GM19238 (cell line): ENCODE measurements around the gene AKAP1.
"Not testable (repeated sequence)": the region's sequence is repeated elsewhere in the genome, so short reads cannot be mapped to it uniquely, and the experiment has no call there.

Source experiments
- DNase-seq: peaks from one replicate; pipeline ENCODE4 v3.0.0; 2011; ENCODE audit warnings: low spot score; ENCODE audit not compliant: insufficient read length

The AKAP1 gene

GRCh38 chr17:57073626-57074025, 11.4 kb upstream of the AKAP1 start:
- DNase-seq = no peak

DNA sequence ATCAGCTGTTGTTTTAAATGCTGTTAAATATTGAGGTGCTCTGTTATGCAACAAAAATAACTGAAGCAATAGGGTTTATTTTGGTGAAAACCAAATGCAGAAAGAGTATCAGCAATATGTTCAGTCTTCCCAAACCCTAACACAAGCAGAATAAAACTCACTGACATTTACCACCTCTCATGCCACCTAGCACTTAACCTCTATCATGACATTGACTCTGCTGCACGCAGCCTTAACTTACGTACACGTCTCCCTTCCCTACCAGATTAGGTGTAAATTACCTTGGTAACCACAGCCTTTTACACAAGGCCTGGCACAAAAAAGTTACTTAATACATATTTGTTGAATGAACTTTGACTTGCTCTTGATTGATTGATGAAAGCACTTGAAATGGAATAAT, 9.9 kb upstream of the AKAP1 start:
- DNase-seq = no peak

GRCh38 chr17:57075785-57076184, 9.3 kb upstream of the AKAP1 start:
- DNase-seq = no peak

- no peak for DNase-seq
Measured at GRCh38 chr17:57077000-57077399, 8.0 kb upstream of the AKAP1 start.

DNA sequence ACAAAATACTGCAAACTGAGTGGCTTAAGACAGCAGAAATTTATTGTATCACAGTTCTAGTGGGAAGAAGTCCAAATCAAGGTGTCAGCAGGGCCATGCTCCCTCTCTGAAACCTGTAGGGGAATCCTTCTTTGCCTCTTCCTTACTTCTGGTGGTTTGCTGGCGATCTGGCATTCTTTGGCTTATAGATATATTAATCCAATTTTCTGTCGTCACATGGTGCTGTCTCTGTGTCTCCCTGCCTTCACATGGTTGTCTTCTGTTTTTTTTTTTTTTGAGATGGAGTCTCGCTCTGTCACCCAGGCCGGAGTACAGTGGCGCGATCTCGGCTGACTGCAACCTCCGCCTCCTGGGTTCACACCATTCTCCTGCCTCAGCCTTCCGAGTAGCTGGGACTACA, 6.8 kb upstream of the AKAP1 start:
- no peak for DNase-seq

- no peak for DNase-seq
Measured at GRCh38 chr17:57080718-57081117, 4.3 kb upstream of the AKAP1 start.

DNA sequence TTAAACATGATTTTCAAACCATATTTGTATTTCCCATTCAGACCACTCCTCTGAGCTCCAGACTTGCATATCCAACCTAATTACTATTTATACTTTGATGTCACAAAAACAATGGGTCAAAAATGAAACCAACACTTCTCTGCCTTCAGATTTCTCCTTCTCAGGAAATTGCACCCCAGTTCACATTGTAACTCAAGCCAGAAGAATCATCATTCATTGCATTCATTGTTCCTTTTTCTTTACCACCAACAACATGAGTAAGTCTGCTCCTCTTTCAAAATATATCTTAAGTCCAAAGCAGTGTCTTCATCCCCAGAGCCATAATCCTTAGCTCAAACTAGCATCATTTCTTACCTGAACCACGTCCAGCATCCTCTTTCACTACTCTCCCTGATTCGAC, 2.6 kb upstream of the AKAP1 start:
- no peak for DNase-seq

GRCh38 chr17:57084361-57084801, 665 bp upstream of the AKAP1 start:
- peak; percentile 26 for DNase-seq

DNA sequence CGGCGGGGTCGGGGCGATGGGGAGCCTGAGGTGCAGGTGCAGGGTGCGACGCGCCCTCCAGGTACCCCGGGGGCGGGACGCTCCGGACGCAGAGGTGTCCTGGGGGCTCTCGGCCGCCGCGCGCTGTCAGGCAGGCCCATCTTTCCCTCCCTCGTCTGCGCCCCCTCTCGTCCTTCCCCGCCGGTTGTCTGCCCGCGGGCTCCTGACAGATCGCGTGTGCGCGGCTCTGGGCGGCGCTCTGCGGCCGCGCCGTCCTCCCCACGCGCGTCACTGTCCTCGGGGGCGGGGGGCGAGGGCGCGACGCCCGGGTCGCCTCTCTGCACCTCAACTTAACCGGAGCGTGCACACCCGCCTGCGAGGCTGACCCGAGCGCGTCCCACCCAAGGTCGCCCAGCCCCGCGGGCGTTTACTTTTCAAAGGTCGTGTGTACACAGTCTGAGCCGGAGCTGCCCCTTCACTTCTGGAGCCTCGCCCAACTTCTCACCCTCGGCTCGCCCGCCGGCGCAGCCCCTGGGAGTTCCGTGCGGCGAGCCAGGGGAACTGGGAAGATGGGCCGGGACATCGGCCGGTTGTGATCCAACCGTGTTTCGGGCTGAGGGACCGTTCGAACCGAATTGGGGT, 512 bp downstream of the AKAP1 start:
- DNase-seq = peak; percentile 52

- no peak for DNase-seq
Measured at GRCh38 chr17:57086069-57086930, 1.3 kb downstream of the AKAP1 start.

- no peak for DNase-seq
Measured at GRCh38 chr17:57088298-57088697, 3.3 kb downstream of the AKAP1 start.

DNA sequence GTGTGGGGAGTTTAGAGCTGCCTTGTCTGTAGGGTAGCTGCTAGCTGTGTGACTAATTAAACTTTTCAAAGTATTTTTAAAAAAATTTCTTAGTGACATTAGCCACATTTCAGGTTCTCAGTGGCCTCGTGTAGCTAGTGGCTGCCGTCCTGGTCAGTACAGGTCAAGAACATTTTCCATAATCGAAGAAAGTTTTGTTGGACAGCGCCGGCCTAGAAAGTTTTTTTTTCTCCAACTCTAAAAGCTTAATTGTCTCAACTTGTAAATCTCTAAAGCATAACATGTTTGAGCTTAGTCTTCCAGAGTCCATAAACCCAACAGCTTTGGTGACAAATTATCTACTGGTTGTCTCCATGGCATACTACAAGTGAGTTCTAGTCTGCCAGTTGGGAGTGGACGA, 4.3 kb downstream of the AKAP1 start:
- DNase-seq = no peak

GRCh38 chr17:57090560-57091185, 5.6 kb downstream of the AKAP1 start:
- DNase-seq = no peak

GRCh38 chr17:57091186-57091618, 6.2 kb downstream of the AKAP1 start:
- DNase-seq = no peak

GRCh38 chr17:57092171-57092570, 7.1 kb downstream of the AKAP1 start:
- no peak for DNase-seq

GRCh38 chr17:57092779-57093178, 7.7 kb downstream of the AKAP1 start:
- DNase-seq = no peak

DNA sequence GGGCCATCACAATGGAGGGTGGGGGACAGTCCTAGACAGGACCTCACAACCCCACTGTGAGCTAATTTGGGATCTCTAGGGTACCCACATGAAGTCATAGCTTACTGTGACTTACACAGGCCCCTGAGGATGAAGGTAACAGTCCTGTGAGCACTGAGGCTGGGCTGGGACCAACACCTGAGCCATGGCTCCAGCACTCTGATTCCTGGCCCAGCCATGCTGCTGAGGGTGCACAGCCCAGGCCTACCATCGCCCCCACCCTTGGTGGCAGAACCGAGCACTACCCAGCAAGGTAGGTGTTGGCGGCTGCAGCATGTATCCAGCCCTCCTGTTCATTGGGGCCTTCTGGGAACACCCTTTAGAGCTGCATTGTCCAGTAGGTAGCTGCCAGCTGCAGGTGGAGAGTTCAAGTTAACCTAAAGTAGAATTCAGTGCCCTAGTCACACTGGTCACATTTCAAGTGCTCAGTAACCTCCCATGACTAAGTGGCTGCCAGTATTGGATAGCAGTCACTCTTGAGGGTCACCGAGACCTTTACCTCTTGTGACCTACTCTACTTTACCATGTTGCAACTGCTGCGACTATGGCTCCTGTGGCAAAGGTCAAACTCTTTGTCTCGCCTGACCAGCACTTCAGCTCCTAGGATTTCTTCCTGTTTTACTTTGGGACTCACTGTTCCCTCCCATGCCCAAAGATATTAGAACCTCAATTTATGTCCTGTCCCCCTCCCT, 11.6 kb downstream of the AKAP1 start:
- DNase-seq = no peak

GRCh38 chr17:57097832-57098421, 12.9 kb downstream of the AKAP1 start:
- DNase-seq = no peak

- DNase-seq = peak; percentile 45
Measured at GRCh38 chr17:57099165-57099564, 14.1 kb downstream of the AKAP1 start.

DNA sequence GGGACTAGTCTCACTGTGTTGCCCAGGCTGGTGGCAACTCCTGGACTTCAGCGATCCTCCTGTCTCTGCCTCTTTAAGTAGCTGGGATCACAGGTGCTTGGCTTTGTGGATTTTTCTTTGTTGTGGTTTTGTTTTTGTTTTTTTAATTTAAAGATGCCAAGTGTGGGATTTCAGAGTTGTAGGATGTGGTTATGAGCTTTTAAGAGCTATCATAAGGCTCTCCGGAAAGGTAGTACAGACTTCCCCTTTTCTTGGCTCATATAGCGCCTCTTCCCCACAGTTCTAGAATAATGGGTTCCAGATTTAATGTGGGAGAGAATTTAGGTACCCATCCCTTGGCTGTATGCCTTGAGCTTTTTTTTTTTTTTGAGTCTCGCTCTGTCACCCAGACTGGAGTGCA, 17.1 kb downstream of the AKAP1 start:
- no peak for DNase-seq

DNA sequence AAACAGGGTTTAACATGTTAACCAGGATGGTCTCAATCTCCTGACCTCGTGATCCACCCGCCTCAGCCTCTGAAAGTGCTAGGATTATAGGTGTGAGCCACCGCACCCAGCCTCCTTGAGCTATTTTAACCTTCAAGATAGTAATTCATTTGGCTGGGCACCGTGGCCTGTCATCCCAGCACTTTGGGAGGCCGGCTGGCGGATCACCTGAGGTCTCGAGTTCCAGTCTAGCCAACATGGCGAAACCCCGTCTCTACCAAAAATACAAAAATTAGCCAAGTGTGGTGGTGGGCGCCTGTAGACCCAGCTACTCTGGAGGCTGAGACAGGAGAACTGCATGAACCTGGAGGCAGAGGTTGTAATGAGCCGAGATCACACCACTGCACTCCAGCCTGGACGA, 17.6 kb downstream of the AKAP1 start:
- DNase-seq = not testable (repeated sequence)
